SK-N-SH (cell line): ENCODE measurements around the gene ADCYAP1R1. TPM values are rescaled to one million over a fixed set of nuclear protein-coding genes. Genes with fewer than 3 reads are reported as not detected.

Experiments used
- CTCF ChIA-PET: fragments of 300-600, 350-600 bp; formaldehyde crosslinking; extraction: SDS; loops from one replicate; lab custom pipeline; 2021; lab: Yijun Ruan, JAX
- POLR2A ChIA-PET: fragments of 350-600 bp; sonication (Branson Sonifier 250); formaldehyde crosslinking; extraction: SDS; loops from one replicate; lab custom pipeline; 2020; ENCODE audit warnings: antibody characterized with exemption, inconsistent platforms; lab: Yijun Ruan, JAX
- DNase-seq: peaks from one replicate; pipeline ENCODE4 v3.0.0; 2012
- H2AFZ ChIP-seq: fragments of 200-600 bp; sonication (generic); 2 replicates; pipeline ENCODE4 v1.8.1; 2016; ENCODE audit warnings: antibody characterized with exemption, mild to moderate bottlenecking, low read depth
- H3F3A ChIP-seq: fragments of 200-600 bp; sonication (generic); replicated peaks from 2 replicates; pipeline ENCODE3; 2016; ENCODE audit warnings: antibody characterized with exemption, mild to moderate bottlenecking; ENCODE audit not compliant: insufficient read depth
- H3K27ac ChIP-seq, 2 experiments: fragments of 200-500 bp in 1 of 2; fragments of 200-600 bp in 1 of 2; sonication (Bioruptor generic) in 1 of 2; sonication (generic), shearing (Covaris generic) in 1 of 2; 2 replicates each; pipeline versions ENCODE4 v1.5.1 to v1.6.1; 2014 to 2016; ENCODE audit warnings: low read depth in 2 of 2, inconsistent platforms in 1 of 2, low read length in 1 of 2, mild to moderate bottlenecking in 1 of 2, mixed read lengths in 1 of 2
- H3K27me3 ChIP-seq: fragments of 200-600 bp; sonication (generic), shearing (Covaris generic); 2 replicates; pipeline ENCODE4 v1.6.1; 2016; ENCODE audit warnings: mixed run types; ENCODE audit not compliant: insufficient read depth
- H3K36me3 ChIP-seq, 2 experiments: fragments of 200-500 bp in 1 of 2; fragments of 200-600 bp in 1 of 2; sonication (Bioruptor generic) in 1 of 2; sonication (generic) in 1 of 2; replicated peaks in 1 of 2; 2 replicates each; pipeline versions ENCODE3 to v1.5.1; 2014 to 2016; ENCODE audit warnings: low read length in 1 of 2, mild to moderate bottlenecking in 1 of 2; ENCODE audit not compliant: insufficient read depth in 2 of 2, control insufficient read depth in 1 of 2
- H3K4me1 ChIP-seq, 2 experiments: fragments of 200-500 bp in 1 of 2; fragments of 200-600 bp in 1 of 2; sonication (Bioruptor generic) in 1 of 2; sonication (generic), shearing (Covaris generic) in 1 of 2; 2 replicates each; pipeline versions ENCODE4 v1.5.1 to v1.6.1; 2014 to 2016; ENCODE audit warnings: low read depth in 1 of 2, low read length in 1 of 2, mixed run types in 1 of 2; ENCODE audit not compliant: insufficient read depth in 2 of 2, control insufficient read depth in 1 of 2
- H3K4me2 ChIP-seq: fragments of 200-600 bp; sonication (generic), shearing (Covaris generic); 2 replicates; pipeline ENCODE4 v1.6.1; 2017; ENCODE audit warnings: mixed run types
- H3K4me3 ChIP-seq, 2 experiments: fragments of 200-500 bp in 1 of 2; fragments of 200-600 bp in 1 of 2; sonication (Bioruptor generic) in 1 of 2; sonication (generic), shearing (Covaris generic) in 1 of 2; 2 replicates each; pipeline versions ENCODE4 v1.5.1 to v1.8.1; 2014 to 2016; ENCODE audit warnings: low read depth in 2 of 2, inconsistent platforms in 1 of 2, low read length in 1 of 2, mild to moderate bottlenecking in 1 of 2, mixed read lengths in 1 of 2, moderate library complexity in 1 of 2
- H3K79me2 ChIP-seq: fragments of 200-600 bp; sonication (generic); 2 replicates; pipeline ENCODE4 v1.8.1; 2017; ENCODE audit warnings: mild to moderate bottlenecking; ENCODE audit not compliant: insufficient read depth
- H3K9ac ChIP-seq: fragments of 200-600 bp; sonication (generic); 2 replicates; pipeline ENCODE4 v1.6.1; 2017; ENCODE audit warnings: mixed run types
- H3K9me2 ChIP-seq: fragments of 200-600 bp; sonication (generic); 2 replicates; pipeline ENCODE4 v1.6.1; 2017; ENCODE audit warnings: mixed run types
- H3K9me3 ChIP-seq: fragments of 200-600 bp; sonication (generic); 2 replicates; pipeline ENCODE4 v1.6.1; 2017; ENCODE audit warnings: mixed run types, mild to moderate bottlenecking, moderate library complexity
- H4K20me1 ChIP-seq: fragments of 200-600 bp; sonication (generic); 2 replicates; pipeline ENCODE4 v1.6.1; 2017; ENCODE audit warnings: mild to moderate bottlenecking, mixed run types; ENCODE audit not compliant: insufficient read depth
- CHD2 ChIP-seq: fragments of 150-350 bp; IDR thresholded peaks from 2 replicates; pipeline ENCODE4 v1.6.1; 2018; ENCODE audit warnings: low read length; ENCODE audit not compliant: partially characterized antibody
- ELF1 ChIP-seq: IDR thresholded peaks from 2 replicates; pipeline ENCODE4 v1.4.0; 2012
- GATA2 ChIP-seq: sonication (generic); formaldehyde crosslinking; IDR thresholded peaks from 2 replicates; pipeline ENCODE4 v1.5.0; 2020; ENCODE audit warnings: mild to moderate bottlenecking, missing genetic modification reagents
- RAD21 ChIP-seq: IDR thresholded peaks from 2 replicates; pipeline ENCODE4 v1.6.1; 2012; ENCODE audit warnings: mild to moderate bottlenecking, low read length
- TAF1 ChIP-seq: IDR thresholded peaks from 2 replicates; pipeline ENCODE4 v1.6.1; 2012; ENCODE audit warnings: low read depth, mild to moderate bottlenecking, low read length, moderate library complexity, borderline replicate concordance
- TCF12 ChIP-seq: IDR thresholded peaks from 2 replicates; pipeline ENCODE4 v1.4.0; 2012
- TEAD4 ChIP-seq: IDR thresholded peaks from 2 replicates; pipeline ENCODE4 v1.4.0; 2012; ENCODE audit warnings: mild to moderate bottlenecking, borderline replicate concordance; ENCODE audit not compliant: insufficient read depth
- WGBS: methylation state at CpG from one replicate; pipeline ENCODE4 v1.1.6; 2017; ENCODE audit warnings: low lambda C conversion rate; 5-methylcytosine and 5-hydroxymethylcytosine counted together
- polyA plus RNA-seq, 3 experiments: library from polyadenylated mRNA; depleted of rRNA; stranded (reverse); fragments of >200 nt; gene quantifications; 2 replicates each; pipeline ENCODE4 v1.2.3, GENCODE V29; 2012
- TF ChIP-seq, protein P1 (sequence below): fragments of 200-600 bp; sonication (generic); IDR thresholded peaks from 2 replicates; pipeline ENCODE4 v1.6.1; 2017; ENCODE audit warnings: antibody characterized with exemption, mild to moderate bottlenecking, moderate library complexity
- TF ChIP-seq, protein P2 (sequence below): fragments of 150-350 bp; IDR thresholded peaks from 2 replicates; pipeline ENCODE4 v1.6.1; 2017; ENCODE audit warnings: antibody characterized with exemption, low read length, low read depth, borderline replicate concordance
- TF ChIP-seq, protein P3 (sequence below): IDR thresholded peaks from 2 replicates; pipeline ENCODE4; 2012

The ADCYAP1R1 gene
- polyA plus RNA-seq, 1 of the 3 experiments (the other 2 are of a cell fraction), result 0.08 TPM

DNA sequence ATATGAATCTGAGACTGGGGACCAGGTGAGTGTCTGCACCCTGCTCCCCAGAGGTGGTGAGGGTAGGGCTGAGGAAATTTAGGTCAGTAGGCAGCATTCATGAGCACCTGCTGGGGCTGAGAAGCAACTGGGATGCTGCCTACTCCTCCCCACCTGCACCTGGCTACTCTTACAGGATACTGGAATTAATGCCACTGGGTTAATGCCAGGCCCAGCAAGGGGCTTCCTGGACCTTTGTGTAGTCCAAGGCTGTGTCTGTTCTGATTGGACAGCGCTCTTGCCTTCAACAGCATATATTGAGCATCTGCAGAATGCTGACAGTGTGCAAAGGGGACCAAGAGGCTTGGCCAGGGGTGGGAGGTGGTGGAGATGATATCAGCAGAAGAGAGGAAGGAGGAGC, 32.1 kb downstream of the ADCYAP1R1 start:
- H3K4me2 ChIP-seq, result no peak overlapping the region
- no peaks in the 10 kb centered on the region for H3K9me2 ChIP-seq
- TF ChIP-seq CHD2 (no peak), ELF1 (no peak), TAF1 (no peak)
- WGBS, result 29% methylated on average over 1 of the region's 1 CpG
- H3K27me3 ChIP-seq, result peaks cover 33% of the 10 kb centered on the region; the same call in 1 of the 2 replicates
- H4K20me1 ChIP-seq, result no peaks in the 10 kb centered on the region
- DNase-seq, result no peak
- no peak overlapping the region for H3K27ac ChIP-seq
- H3K36me3 ChIP-seq, result no peaks in the 10 kb centered on the region
- H3K4me3 ChIP-seq, result no peak overlapping the region
- no peak overlapping the region for H2AFZ ChIP-seq
- no peak overlapping the region for H3K9ac ChIP-seq
- H3F3A ChIP-seq, result no peaks in the 10 kb centered on the region
- H3K4me1 ChIP-seq, result no peaks in the 10 kb centered on the region; a peak in 1 of 4 replicates
- CTCF ChIA-PET, result interaction anchor here (1.3 to 7.0 kb wide), 4 partner anchors 39 to 145 kb away, joined by 5 to 38 read pairs (median 8); no protein-coding TSS in a partner anchor
- H3K79me2 ChIP-seq, result no peaks in the 10 kb centered on the region
- H3K9me3 ChIP-seq, result no peaks in the 10 kb centered on the region
- POLR2A ChIA-PET, result no interaction called here

DNA sequence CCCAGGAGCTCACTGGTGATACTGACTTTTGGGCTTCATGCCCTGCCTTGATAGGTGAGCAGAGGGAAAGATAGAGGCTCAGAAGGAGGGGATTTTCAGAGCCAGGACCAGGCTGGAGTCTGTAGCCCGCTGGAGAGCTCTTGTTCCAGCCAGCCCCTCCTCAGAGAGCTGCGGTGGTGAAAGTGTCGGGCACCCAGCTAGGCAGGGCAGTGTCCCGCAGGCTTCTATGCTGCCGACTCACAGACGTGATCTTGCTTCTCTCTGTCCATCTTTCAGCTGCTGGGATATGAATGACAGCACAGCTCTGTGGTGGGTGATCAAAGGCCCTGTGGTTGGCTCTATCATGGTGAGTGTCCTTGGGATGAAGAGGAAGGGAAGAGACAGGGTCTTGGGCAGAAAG, 35.2 kb downstream of the ADCYAP1R1 start:
- Histone ChIP-seq H2AFZ (no peak overlapping the region), H3K79me2 (no peaks in the 10 kb centered on the region), H3K9me2 (no peaks in the 10 kb centered on the region), H4K20me1 (no peaks in the 10 kb centered on the region), H3K36me3 (no peaks in the 10 kb centered on the region), H3K4me2 (no peak overlapping the region), H3F3A (no peaks in the 10 kb centered on the region), H3K27me3 (peaks cover 4% of the 10 kb centered on the region; the same call in 1 of the 2 replicates), H3K4me1 (no peaks in the 10 kb centered on the region; a peak in 1 of 4 replicates), H3K9me3 (no peaks in the 10 kb centered on the region), H3K9ac (no peak overlapping the region), H3K4me3 (no peak overlapping the region), H3K27ac (no peak overlapping the region)
- ChIA-PET CTCF (interaction anchor here (1.0 to 7.0 kb wide), 4 partner anchors 36 to 347 kb away, joined by 3 to 38 read pairs (median 3); no protein-coding TSS in a partner anchor), POLR2A (no interaction called here)
- TF ChIP-seq, protein P1, sequence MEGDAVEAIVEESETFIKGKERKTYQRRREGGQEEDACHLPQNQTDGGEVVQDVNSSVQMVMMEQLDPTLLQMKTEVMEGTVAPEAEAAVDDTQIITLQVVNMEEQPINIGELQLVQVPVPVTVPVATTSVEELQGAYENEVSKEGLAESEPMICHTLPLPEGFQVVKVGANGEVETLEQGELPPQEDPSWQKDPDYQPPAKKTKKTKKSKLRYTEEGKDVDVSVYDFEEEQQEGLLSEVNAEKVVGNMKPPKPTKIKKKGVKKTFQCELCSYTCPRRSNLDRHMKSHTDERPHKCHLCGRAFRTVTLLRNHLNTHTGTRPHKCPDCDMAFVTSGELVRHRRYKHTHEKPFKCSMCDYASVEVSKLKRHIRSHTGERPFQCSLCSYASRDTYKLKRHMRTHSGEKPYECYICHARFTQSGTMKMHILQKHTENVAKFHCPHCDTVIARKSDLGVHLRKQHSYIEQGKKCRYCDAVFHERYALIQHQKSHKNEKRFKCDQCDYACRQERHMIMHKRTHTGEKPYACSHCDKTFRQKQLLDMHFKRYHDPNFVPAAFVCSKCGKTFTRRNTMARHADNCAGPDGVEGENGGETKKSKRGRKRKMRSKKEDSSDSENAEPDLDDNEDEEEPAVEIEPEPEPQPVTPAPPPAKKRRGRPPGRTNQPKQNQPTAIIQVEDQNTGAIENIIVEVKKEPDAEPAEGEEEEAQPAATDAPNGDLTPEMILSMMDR, result no peak
- TF ChIP-seq RAD21 (no peak), TEAD4 (no peak)
- TF ChIP-seq, protein P2, sequence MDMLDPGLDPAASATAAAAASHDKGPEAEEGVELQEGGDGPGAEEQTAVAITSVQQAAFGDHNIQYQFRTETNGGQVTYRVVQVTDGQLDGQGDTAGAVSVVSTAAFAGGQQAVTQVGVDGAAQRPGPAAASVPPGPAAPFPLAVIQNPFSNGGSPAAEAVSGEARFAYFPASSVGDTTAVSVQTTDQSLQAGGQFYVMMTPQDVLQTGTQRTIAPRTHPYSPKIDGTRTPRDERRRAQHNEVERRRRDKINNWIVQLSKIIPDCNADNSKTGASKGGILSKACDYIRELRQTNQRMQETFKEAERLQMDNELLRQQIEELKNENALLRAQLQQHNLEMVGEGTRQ, result no peak
- DNase-seq, result no peak
- WGBS, result 46% methylated on average over 6 of the region's 6 CpGs

DNA sequence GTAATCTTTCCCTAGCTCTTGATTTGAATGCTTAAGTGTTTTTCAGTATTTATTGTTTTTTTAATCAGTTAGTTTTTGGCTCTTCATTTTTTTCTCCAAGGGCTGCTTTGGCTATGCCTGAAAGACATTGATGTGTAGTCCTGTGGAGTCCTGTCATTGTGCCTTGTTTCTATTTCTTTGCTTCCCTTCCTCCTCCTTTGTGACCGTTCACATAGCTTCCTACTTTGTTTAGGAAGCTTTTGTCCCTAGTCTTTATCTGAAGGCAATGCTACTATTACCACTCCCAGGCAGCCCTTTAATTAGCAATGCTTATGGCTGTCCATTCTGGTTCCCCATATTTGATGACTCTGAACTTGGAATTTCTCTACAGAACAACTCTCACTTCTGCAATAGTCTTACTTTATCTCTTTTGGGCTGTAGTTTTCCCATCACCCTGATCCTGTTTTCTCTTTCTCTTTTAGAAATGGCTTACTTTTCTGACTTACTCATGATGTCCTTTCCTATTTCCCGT, 39.9 kb downstream of the ADCYAP1R1 start:
- Histone ChIP-seq H3K27me3 (peaks cover 8% of the 10 kb centered on the region; the same call in 1 of the 2 replicates), H3K4me3 (no peak overlapping the region), H3K9me2 (no peaks in the 10 kb centered on the region), H3K4me1 (no peaks in the 10 kb centered on the region), H3K27ac (no peak overlapping the region), H3K9me3 (no peaks in the 10 kb centered on the region), H3K4me2 (no peak overlapping the region), H2AFZ (no peak overlapping the region), H3K36me3 (no peaks in the 10 kb centered on the region), H3K79me2 (no peaks in the 10 kb centered on the region), H3F3A (no peaks in the 10 kb centered on the region), H3K9ac (no peak overlapping the region), H4K20me1 (no peaks in the 10 kb centered on the region)
- POLR2A ChIA-PET, result no interaction called here
- TF ChIP-seq, protein P3, sequence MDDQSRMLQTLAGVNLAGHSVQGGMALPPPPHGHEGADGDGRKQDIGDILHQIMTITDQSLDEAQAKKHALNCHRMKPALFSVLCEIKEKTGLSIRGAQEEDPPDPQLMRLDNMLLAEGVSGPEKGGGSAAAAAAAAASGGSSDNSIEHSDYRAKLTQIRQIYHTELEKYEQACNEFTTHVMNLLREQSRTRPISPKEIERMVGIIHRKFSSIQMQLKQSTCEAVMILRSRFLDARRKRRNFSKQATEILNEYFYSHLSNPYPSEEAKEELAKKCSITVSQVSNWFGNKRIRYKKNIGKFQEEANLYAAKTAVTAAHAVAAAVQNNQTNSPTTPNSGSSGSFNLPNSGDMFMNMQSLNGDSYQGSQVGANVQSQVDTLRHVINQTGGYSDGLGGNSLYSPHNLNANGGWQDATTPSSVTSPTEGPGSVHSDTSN, result no peak
- TF ChIP-seq GATA2 (CRISPR knock-in tag) (no peak), CHD2 (no peak), TCF12 (no peak)
- no peak for DNase-seq
- 39% methylated on average over 2 of the region's 2 CpGs for WGBS
- CTCF ChIA-PET, result interaction anchor here (24.6 kb wide), 1 partner anchor 31 kb away, joined by 344 read pairs; no protein-coding TSS in a partner anchor
